Dermis lymphatic vessel endothelial cell (primary cell): ENCODE data around the gene PDZD4. TPM values are rescaled to one million over a fixed set of nuclear protein-coding genes. Genes with fewer than 3 reads are reported as not detected.

Source experiments
- total RNA-seq: library from RNA; depleted of rRNA; stranded (reverse); fragments of >200 nt; gene quantifications from 2 replicates; pipeline ENCODE4 v1.2.1, GENCODE V29; 2014

The PDZD4 gene
- 0.33 and 0.43 TPM in 2 replicates for total RNA-seq

GRCh38 chrX:153829799-153830639 is at the start of gene PDZD4:
TSS of gene PDZD4 (minus strand) at chrX:153830544. CDS start at chrX:153830298, 246 bp downstream.

DNA sequence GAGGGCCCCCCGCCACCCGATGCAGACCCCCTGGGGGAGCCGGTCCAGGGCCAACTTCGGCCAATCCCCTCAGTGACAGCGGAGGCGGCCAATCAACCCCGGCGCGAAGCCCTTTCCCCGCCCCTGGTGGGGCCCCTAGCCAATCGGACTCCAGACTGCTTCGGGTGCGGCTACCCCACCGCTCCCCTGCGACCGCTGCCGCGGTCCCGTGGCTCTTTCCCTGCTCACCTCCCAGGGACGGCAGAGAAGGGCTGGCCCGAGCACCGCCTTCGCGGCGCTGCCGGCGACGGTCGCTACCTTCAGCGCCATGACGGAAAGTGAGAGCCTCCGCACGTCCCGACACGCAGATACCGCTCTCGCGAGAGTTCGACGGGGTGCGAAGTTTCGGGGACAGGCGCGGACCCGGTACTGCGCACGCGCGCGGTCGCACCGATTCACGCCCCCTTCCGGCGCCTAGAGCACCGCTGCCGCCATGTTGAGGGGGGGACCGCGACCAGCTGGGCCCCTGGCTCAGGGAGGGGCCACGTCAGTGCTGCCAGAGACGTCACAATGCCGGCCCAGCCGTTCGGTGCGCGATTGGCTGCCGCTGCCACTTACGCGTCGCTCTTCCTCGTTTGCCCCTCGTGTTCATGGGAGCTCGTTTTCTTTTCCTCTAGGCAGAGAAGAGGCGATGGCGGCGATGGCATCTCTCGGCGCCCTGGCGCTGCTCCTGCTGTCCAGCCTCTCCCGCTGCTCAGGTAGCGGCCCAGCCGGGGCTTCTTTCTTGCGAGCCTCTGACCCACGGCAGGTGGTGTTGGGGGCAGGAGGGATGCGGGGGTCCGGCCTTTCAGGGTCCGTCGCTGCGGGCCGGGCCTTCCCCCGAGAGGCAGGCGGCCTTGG is 36.1 kb downstream of the PDZD4 start, which contains the start of the genes IDH3G and SSR4:
IDH3G (minus strand) TSS at position 358 of the 879 bp plus-strand sequence; CDS start at position 309, 49 bp downstream.
SSR4 (plus strand) TSS at position 651 of the 879 bp plus-strand sequence; CDS start at position 671, 20 bp downstream.

GRCh38 chrX:153780678-153781427 is 49.5 kb downstream of the PDZD4 start, which contains the start of gene SRPK3:
TSS of gene SRPK3 (plus strand) at chrX:153781041. CDS start at chrX:153781087, 46 bp downstream.

GRCh38 chrX:153763989-153764755 is 66.2 kb downstream of the PDZD4 start, which contains the start of gene PLXNB3:
TSS of gene PLXNB3 (plus strand) at chrX:153764249. CDS start at chrX:153765536, 1,287 bp downstream.

Other genes with a start within 250 kb of the PDZD4 start
- gene CCNQ, start 231.4 kb downstream of the PDZD4 start, total RNA-seq, result 32.1 and 36.3 TPM in 2 replicates
- gene DUSP9, start 183.3 kb downstream of the PDZD4 start, total RNA-seq, result 0.09 TPM in 1 of 2 replicates, not detected in the other
- not detected in 2 replicates for gene PNCK, start 156.7 kb downstream of the PDZD4 start, total RNA-seq
- 3.1 and 7.4 TPM in 2 replicates for gene SLC6A8, start 142.6 kb downstream of the PDZD4 start, total RNA-seq
- 362 and 467 TPM in 2 replicates for gene BCAP31, start 106.2 kb downstream of the PDZD4 start, total RNA-seq
- gene ABCD1, start 105.7 kb downstream of the PDZD4 start, total RNA-seq, result 6.0 and 7.7 TPM in 2 replicates
- gene PLXNB3, start 66.3 kb downstream of the PDZD4 start, total RNA-seq, result 2.4 and 3.1 TPM in 2 replicates
- 0.43 and 1.3 TPM in 2 replicates for gene SRPK3, start 49.5 kb downstream of the PDZD4 start, total RNA-seq
- 34.8 and 39.1 TPM in 2 replicates for gene IDH3G, start 36.2 kb downstream of the PDZD4 start, total RNA-seq
- 133 and 187 TPM in 2 replicates for gene SSR4, start 35.9 kb downstream of the PDZD4 start, total RNA-seq
- 0.26 and 1.1 TPM in 2 replicates for gene L1CAM, start 55.6 kb upstream of the PDZD4 start, total RNA-seq
- 2.1 and 3.5 TPM in 2 replicates for gene AVPR2, start 74.1 kb upstream of the PDZD4 start, total RNA-seq
- gene ARHGAP4, start 95.7 kb upstream of the PDZD4 start, total RNA-seq, result 3.7 and 4.8 TPM in 2 replicates
- 37.6 and 48.4 TPM in 2 replicates for gene NAA10, start 104.5 kb upstream of the PDZD4 start, total RNA-seq
- 29.9 and 44.2 TPM in 2 replicates for gene RENBP, start 114.1 kb upstream of the PDZD4 start, total RNA-seq
- 10.7 and 11.0 TPM in 2 replicates for gene HCFC1, start 141.3 kb upstream of the PDZD4 start, total RNA-seq
- 6.4 TPM in 2 replicates for gene TMEM187, start 142.2 kb upstream of the PDZD4 start, total RNA-seq
- gene IRAK1, start 189.4 kb upstream of the PDZD4 start, total RNA-seq, result 40.0 and 54.2 TPM in 2 replicates